Measurements from ENCODE around the gene TAS1R1.
A peak's percentile ranks its signal among the peaks of the same experiment; 100 is the strongest.

The TAS1R1 gene

GRCh38 chr1:6614019-6614928, 59.2 kb downstream of the TAS1R1 start:
- peak; percentile 55 for DNase-seq

- DNase-seq, result peak; percentile 18
Observed at GRCh38 chr1:6614929-6615785, 60.0 kb downstream of the TAS1R1 start.

- DNase-seq, result no peak
Observed at GRCh38 chr1:6619045-6619444, 63.9 kb downstream of the TAS1R1 start.

- no peak for DNase-seq
Observed at GRCh38 chr1:6621429-6622391, 66.6 kb downstream of the TAS1R1 start.

GRCh38 chr1:6622396-6623152, 67.5 kb downstream of the TAS1R1 start:
- no peak for DNase-seq

GRCh38 chr1:6623269-6623965, 68.3 kb downstream of the TAS1R1 start:
- no peak for DNase-seq

- DNase-seq, result peak; percentile 87
Observed at GRCh38 chr1:6624710-6625583, 69.8 kb downstream of the TAS1R1 start, which contains the start of gene THAP3. Gene THAP3 (plus strand): TSS chr1:6624868. CDS start chr1:6625219, 351 bp downstream.

- DNase-seq, result no peak
Observed at GRCh38 chr1:6625584-6626149, 70.6 kb downstream of the TAS1R1 start.

- DNase-seq, result no peak
Observed at GRCh38 chr1:6627031-6627430, 71.9 kb downstream of the TAS1R1 start.

- DNase-seq, result no peak
Observed at GRCh38 chr1:6627841-6628545, 72.9 kb downstream of the TAS1R1 start.

- DNase-seq, result no peak
Observed at GRCh38 chr1:6628971-6629479, 73.9 kb downstream of the TAS1R1 start.

All from activated T-cell treated with anti-CD3 and anti-CD28 coated beads for 4 hours (primary cell).